Endothelial cell of umbilical vein (primary cell): ENCODE results near the gene JAG2. TPM values are rescaled to one million over a fixed set of nuclear protein-coding genes. Genes with fewer than 3 reads are reported as not detected.

Experiments
- BruUV-seq: library from RNA; stranded (reverse); fragments of 400-500 nt; replicated peaks from 2 replicates; lab custom pipeline; 2021; lab: Mats Ljungman, UMichigan
- CTCF ChIA-PET: fragments of 300-600, 350-600 bp; sonication (Branson Sonifier 250); formaldehyde crosslinking; loops from one replicate; lab custom pipeline; 2021; ENCODE audit warnings: antibody characterized with exemption, inconsistent platforms; lab: Charles Lee
- POLR2A ChIA-PET: fragments of 300-600, 350-600 bp; sonication (Branson Sonifier 250); formaldehyde crosslinking; loops from one replicate; lab custom pipeline; 2021; ENCODE audit warnings: antibody characterized with exemption, inconsistent platforms; lab: Charles Lee
- DNase-seq: peaks from one replicate; pipeline ENCODE4 v3.0.0-alpha.2; 2011; ENCODE audit warnings: low read depth, low spot score
- FAIRE-seq: peaks from 2 replicates; lab custom pipeline; 2011; peaks lifted over from hg19 to GRCh38; lab: Jason Lieb, UNC
- H2AFZ ChIP-seq: 2 replicates; pipeline ENCODE4 v1.6.0; 2012; ENCODE audit warnings: low read depth, low read length, control low read depth, inconsistent platforms
- H3K27ac ChIP-seq: 2 replicates; pipeline ENCODE4 v1.5.1; 2011; ENCODE audit warnings: low read depth, mild to moderate bottlenecking, control low read depth, low read length, moderate library complexity; ENCODE audit not compliant: insufficient read depth
- H3K27me3 ChIP-seq, 2 experiments: 2 replicates each; pipeline versions ENCODE4 v1.6.0 to v1.6.1; 2011; ENCODE audit warnings: low read length in 2 of 2, mixed read lengths in 1 of 2; ENCODE audit not compliant: control insufficient read depth in 2 of 2, insufficient read depth in 2 of 2
- H3K36me3 ChIP-seq, 2 experiments: 2 replicates in 1 of 2; 3 replicates in 1 of 2; pipeline ENCODE4 v1.5.1; 2011; ENCODE audit warnings: low read length in 2 of 2, mild to moderate bottlenecking in 1 of 2, moderate library complexity in 1 of 2; ENCODE audit not compliant: control insufficient read depth in 2 of 2, insufficient read depth in 2 of 2; ENCODE audit errors: extremely low read depth in 1 of 2
- H3K4me1 ChIP-seq: 3 replicates; pipeline ENCODE4 v1.5.1; 2011; ENCODE audit warnings: mild to moderate bottlenecking, low read length; ENCODE audit not compliant: control insufficient read depth, insufficient read depth; ENCODE audit errors: extremely low read depth
- H3K4me2 ChIP-seq: 2 replicates; pipeline ENCODE4 v1.6.1; 2011; ENCODE audit warnings: low read length, control low read depth, mixed read lengths; ENCODE audit not compliant: insufficient read depth
- H3K4me3 ChIP-seq, 3 experiments: fragments of 200-600 bp in 1 of 3; sonication (generic), shearing (Covaris generic) in 1 of 3; replicated peaks in 1 of 3; 2 replicates each; pipeline ENCODE4 v1.5.1; 2011 to 2016; ENCODE audit warnings: control low read depth in 3 of 3, low read length in 3 of 3, mild to moderate bottlenecking in 2 of 3, inconsistent platforms in 1 of 3, low read depth in 1 of 3, moderate library complexity in 1 of 3; ENCODE audit not compliant: insufficient read depth in 1 of 3
- H3K79me2 ChIP-seq: 2 replicates; pipeline ENCODE4 v1.6.0; 2012; ENCODE audit warnings: low read length, inconsistent platforms; ENCODE audit not compliant: control insufficient read depth, insufficient read depth
- H3K9ac ChIP-seq: replicated peaks from 2 replicates; pipeline ENCODE3; 2011; ENCODE audit warnings: low read length, control low read depth; ENCODE audit not compliant: insufficient read depth; ENCODE audit errors: extremely low read depth
- H3K9me1 ChIP-seq: replicated peaks from 3 replicates; pipeline ENCODE4 v1.6.0; 2011; ENCODE audit warnings: mild to moderate bottlenecking, low read length; ENCODE audit not compliant: control insufficient read depth, insufficient read depth; ENCODE audit errors: extremely low read depth
- H3K9me3 ChIP-seq: replicated peaks from 2 replicates; pipeline ENCODE4 v1.5.1; 2012; ENCODE audit warnings: low read length, inconsistent platforms; ENCODE audit not compliant: control insufficient read depth, insufficient read depth
- H4K20me1 ChIP-seq: replicated peaks from 2 replicates; pipeline ENCODE3; 2011; ENCODE audit warnings: mild to moderate bottlenecking, low read length; ENCODE audit not compliant: control insufficient read depth, insufficient read depth; ENCODE audit errors: extremely low read depth
- CTCF ChIP-seq, 2 donors: IDR thresholded peaks; 1 replicate in 1 of 2; 2 replicates in 1 of 2; pipeline ENCODE4 v1.5.1; 2011; ENCODE audit warnings: low read length in 2 of 2, mild to moderate bottlenecking in 2 of 2, moderate library complexity in 2 of 2, control low read depth in 1 of 2, inconsistent platforms in 1 of 2, low read depth in 1 of 2; ENCODE audit not compliant: insufficient read depth in 1 of 2; ENCODE audit errors: extremely low read depth in 1 of 2
- EZH2 ChIP-seq: IDR thresholded peaks from 2 replicates; pipeline ENCODE4 v1.6.1; 2012; ENCODE audit warnings: borderline replicate concordance, low read depth, mild to moderate bottlenecking, moderate library complexity, low read length, inconsistent platforms; ENCODE audit not compliant: severe bottlenecking
- FOS ChIP-seq: IDR thresholded peaks from 2 replicates; pipeline ENCODE4 v1.6.1; 2011; ENCODE audit warnings: mild to moderate bottlenecking, low read length, moderate library complexity, borderline replicate concordance; ENCODE audit not compliant: insufficient read depth
- GATA2 ChIP-seq: IDR thresholded peaks from 2 replicates; pipeline ENCODE4 v1.7.0; 2011; ENCODE audit warnings: low read depth, mild to moderate bottlenecking, moderate library complexity, mixed read lengths, low read length; ENCODE audit not compliant: insufficient read length, insufficient read depth
- JUN ChIP-seq: IDR thresholded peaks from 2 replicates; pipeline ENCODE4 v1.6.1; 2011; ENCODE audit warnings: borderline replicate concordance, low read depth; ENCODE audit not compliant: insufficient read length, insufficient read depth
- MAX ChIP-seq: IDR thresholded peaks from 2 replicates; pipeline ENCODE4 v1.6.1; 2011; ENCODE audit not compliant: insufficient read depth, insufficient read length
- MYC ChIP-seq: IDR thresholded peaks from one replicate; pipeline ENCODE4 v1.6.1; 2011; ENCODE audit warnings: mild to moderate bottlenecking, low read depth, low read length
- POLR2A ChIP-seq: IDR thresholded peaks from 2 replicates; pipeline ENCODE4 v1.6.1; 2012; ENCODE audit warnings: low read depth, mild to moderate bottlenecking, control low read depth, low read length
- POLR2AphosphoS5 ChIP-seq: IDR thresholded peaks from 2 replicates; pipeline ENCODE4 v1.6.1; 2012; ENCODE audit warnings: low read depth, mild to moderate bottlenecking, control low read depth, low read length, moderate library complexity; ENCODE audit not compliant: insufficient read depth
- dilution Hi-C: fragments of 300-500 bp; cut with MboI; formaldehyde crosslinking; loops from one replicate; pipeline ENCODE4 v1.15.0; 2019; ENCODE audit warnings: low sequenced_read_pairs; ENCODE audit not compliant: extremely low pct_ligation_motif_present
- intact Hi-C: fragments of 100-400 bp; cut with micrococcal nuclease; formaldehyde crosslinking; loops from one replicate; pipeline ENCODE4 v1.10.0; 2022
- polyA plus RNA-seq, 4 experiments: library from polyadenylated mRNA; depleted of rRNA in 3 of 4; stranded (reverse) in 3 of 4; unstranded in 1 of 4; fragments of >200 nt; gene quantifications; 2 replicates each; pipeline versions ENCODE4 v1.2.1 to v1.2.3, GENCODE V29; 2011 to 2012; ENCODE audit warnings: missing spikeins in 1 of 4
- total RNA-seq: library from RNA; stranded (reverse); gene quantifications from 2 replicates; pipeline ENCODE4 v1.2.3, GENCODE V29; 2021

JAG2 gene
- total and polyA plus RNA-seq, 2 donors (not counting 3 experiments of a cell fraction or from before 2014, with no cell fraction given): 105 to 128 TPM

- no peak for FAIRE-seq
Measured at GRCh38 chr14:105145381-105146180, 23.0 kb downstream of the JAG2 start.

More at GRCh38 chr14:105145381-105146180, 23.0 kb downstream of the JAG2 start:
- ChIA-PET CTCF (interaction anchor here (1.6 kb wide), 1 partner anchor 11 kb away, joined by 3 read pairs; no protein-coding TSS in a partner anchor), POLR2A (no interaction called here)
- Histone ChIP-seq H3K9me3 (no peaks in the 10 kb centered on the region), H4K20me1 (no peaks in the 10 kb centered on the region), H3K79me2 (no peaks in the 10 kb centered on the region), H3K4me2 (no peak overlapping the region), H3K9ac (no peak overlapping the region), H2AFZ (no peak overlapping the region), H3K4me3 (no peak overlapping the region), H3K4me1 (no peaks in the 10 kb centered on the region), H3K27ac (no peak overlapping the region), H3K36me3 (peaks cover 13 to 54% of the 10 kb centered on the region in 2 experiments), H3K9me1 (no peaks in the 10 kb centered on the region), H3K27me3 (no peaks in the 10 kb centered on the region)
- no TSS peak for BruUV-seq
- intact Hi-C loops: no loop called here
- dilution Hi-C loops: no loop called here
- DNase-seq: no peak
- no peak for TF ChIP-seq EZH2
- no peak for TF ChIP-seq JUN
- no peak for TF ChIP-seq MYC
- no peak for TF ChIP-seq POLR2AphosphoS5
- TF ChIP-seq CTCF (IDR thresholded peaks at IDR 0.05; ENCODE audit: extremely low read depth in 1 of 2, insufficient read depth in 1 of 2, low read depth in 1 of 2, low read length in 2 of 2): no peak
- TF ChIP-seq MAX: no peak
- TF ChIP-seq GATA2: no peak
- no peak for TF ChIP-seq POLR2A
- no peak for TF ChIP-seq FOS
